Caco-2 (cell line): Measurements from ENCODE around the gene ATP9B. TPM values are rescaled to one million over a fixed set of nuclear protein-coding genes. Genes with fewer than 3 reads are reported as not detected.

ENCODE experiments used
- BruUV-seq: library from RNA; stranded (reverse); fragments of 400-500 nt; replicated peaks from 2 replicates; lab custom pipeline; 2021; lab: Mats Ljungman, UMichigan
- CTCF ChIA-PET: fragments of 300-600 bp; sonication (Branson Sonifier 250); formaldehyde crosslinking; loops from one replicate; lab custom pipeline; 2022; ENCODE audit warnings: antibody characterized with exemption; lab: Charles Lee
- POLR2A ChIA-PET: fragments of 300-600 bp; sonication (Branson Sonifier 250); formaldehyde crosslinking; loops from one replicate; lab custom pipeline; 2022; ENCODE audit warnings: antibody characterized with exemption; lab: Charles Lee
- DNase-seq, 2 experiments: peaks; one replicate each; pipeline versions ENCODE4 v3.0.0 to v3.0.0-alpha.2; 2020 to 2022
- H3K27me3 ChIP-seq: replicated peaks from 2 replicates; pipeline ENCODE4 v1.6.0; 2011; ENCODE audit warnings: low read length; ENCODE audit not compliant: control insufficient read depth, insufficient read depth
- H3K36me3 ChIP-seq: 2 replicates; pipeline ENCODE4 v1.5.1; 2011; ENCODE audit warnings: low read length; ENCODE audit not compliant: control insufficient read depth, insufficient read depth
- H3K4me1 ChIP-seq: fragments of 250-450 bp; sonication (Bioruptor Pico); 2 replicates; pipeline ENCODE4 v1.5.1; 2020; ENCODE audit warnings: mild to moderate bottlenecking
- H3K4me3 ChIP-seq: 2 replicates; pipeline ENCODE4 v1.5.1; 2011; ENCODE audit warnings: low read depth, mild to moderate bottlenecking, control low read depth, low read length
- H3K9me3 ChIP-seq: fragments of 250-450 bp; sonication (Bioruptor Pico); 2 replicates; pipeline ENCODE4 v1.5.1; 2020; ENCODE audit warnings: mild to moderate bottlenecking, moderate library complexity
- H3K27ac Mint-ChIP-seq: one replicate; pipeline ENCODE4 v1.8.0; 2022; ENCODE audit warnings: mixed read lengths; ENCODE audit not compliant: unreplicated experiment
- H3K27me3 Mint-ChIP-seq: one replicate; pipeline ENCODE4 v1.8.0; 2022; ENCODE audit warnings: mixed read lengths; ENCODE audit not compliant: insufficient read depth, unreplicated experiment
- H3K36me3 Mint-ChIP-seq: one replicate; pipeline ENCODE4 v1.8.0; 2022; ENCODE audit warnings: mild to moderate bottlenecking, mixed read lengths; ENCODE audit not compliant: insufficient read depth, unreplicated experiment
- H3K4me1 Mint-ChIP-seq: one replicate; pipeline ENCODE4 v1.8.0; 2022; ENCODE audit warnings: low read depth, mixed read lengths; ENCODE audit not compliant: unreplicated experiment
- H3K4me3 Mint-ChIP-seq: one replicate; pipeline ENCODE4 v1.8.0; 2022; ENCODE audit warnings: mild to moderate bottlenecking, moderate library complexity, mixed read lengths; ENCODE audit not compliant: unreplicated experiment
- H3K9me3 Mint-ChIP-seq: one replicate; pipeline ENCODE4 v1.8.0; 2022; ENCODE audit warnings: mixed read lengths; ENCODE audit not compliant: unreplicated experiment
- intact Hi-C: fragments of 100-400 bp; cut with micrococcal nuclease; formaldehyde crosslinking; loops from one replicate; pipeline ENCODE4 v1.10.0; 2022; ENCODE audit not compliant: unreplicated experiment
- total RNA-seq: library from RNA; stranded (reverse); gene quantifications from 2 replicates; pipeline ENCODE4 v1.2.3, GENCODE V29; 2022
- TF ChIP-seq, protein P1 (sequence below), 2 experiments: fragments of 200-600 bp in 1 of 2; IDR thresholded peaks; 1 replicate in 1 of 2; 2 replicates in 1 of 2; pipeline versions ENCODE4 v1.5.1 to v1.8.0; 2011 to 2022; ENCODE audit warnings: antibody characterized with exemption in 1 of 2, control low read depth in 1 of 2, inconsistent platforms in 1 of 2, low read depth in 1 of 2, low read length in 1 of 2, mild to moderate bottlenecking in 1 of 2, moderate library complexity in 1 of 2; ENCODE audit not compliant: insufficient read depth in 1 of 2, severe bottlenecking in 1 of 2, unreplicated experiment in 1 of 2

ATP9B gene
- total RNA-seq, 1 experiment from 2014 or later, result 15.8 TPM

DNA sequence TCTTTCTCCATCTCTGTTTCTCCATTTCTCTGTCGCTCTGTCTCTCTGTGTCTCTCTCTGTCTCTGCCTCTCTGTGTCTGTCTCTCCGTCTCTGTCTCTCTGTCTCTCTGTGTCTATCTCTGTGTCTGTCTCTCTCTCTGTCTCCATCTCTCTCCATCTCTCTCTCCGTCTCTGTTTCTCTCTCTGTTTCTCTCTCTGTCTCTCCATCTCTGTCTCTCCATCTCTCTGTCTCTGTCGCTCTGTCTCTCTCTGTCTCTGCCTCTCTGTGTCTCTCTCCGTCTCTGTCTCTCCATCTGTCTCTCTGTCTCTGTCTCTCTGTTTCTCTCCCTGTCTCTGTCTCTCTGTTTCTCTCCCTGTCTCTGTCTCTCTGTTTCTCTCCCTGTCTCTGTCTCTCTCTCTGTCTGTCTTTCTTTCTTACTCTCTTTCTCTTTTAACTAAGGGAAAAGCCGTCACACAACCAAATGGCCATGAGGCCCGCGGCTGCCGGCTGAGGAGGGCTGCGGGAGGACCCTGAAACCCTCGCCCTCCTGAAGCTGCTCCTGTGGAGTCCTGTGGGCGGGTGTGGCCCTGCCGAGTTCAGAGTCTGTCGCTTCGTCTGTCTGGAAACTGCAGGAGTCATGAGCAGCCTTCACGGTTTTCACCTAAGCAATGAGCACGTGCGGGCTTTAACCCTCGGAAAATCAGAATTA is 355.8 kb downstream of the ATP9B start:
- no TSS peak for BruUV-seq
- Mint-ChIP-seq H3K4me3 (no peak overlapping the region), H3K9me3 (no peaks in the 10 kb centered on the region), H3K36me3 (no peaks in the 10 kb centered on the region), H3K4me1 (peaks cover 6% of the 10 kb centered on the region), H3K27ac (no peak overlapping the region), H3K27me3 (no peaks in the 10 kb centered on the region)
- CTCF ChIA-PET, result no interaction called here
- Histone ChIP-seq H3K4me1 (no peaks in the 10 kb centered on the region), H3K4me3 (no peak overlapping the region), H3K9me3 (no peaks in the 10 kb centered on the region), H3K27me3 (no peaks in the 10 kb centered on the region), H3K36me3 (no peaks in the 10 kb centered on the region)
- POLR2A ChIA-PET, result no interaction called here
- TF ChIP-seq, protein P1, sequence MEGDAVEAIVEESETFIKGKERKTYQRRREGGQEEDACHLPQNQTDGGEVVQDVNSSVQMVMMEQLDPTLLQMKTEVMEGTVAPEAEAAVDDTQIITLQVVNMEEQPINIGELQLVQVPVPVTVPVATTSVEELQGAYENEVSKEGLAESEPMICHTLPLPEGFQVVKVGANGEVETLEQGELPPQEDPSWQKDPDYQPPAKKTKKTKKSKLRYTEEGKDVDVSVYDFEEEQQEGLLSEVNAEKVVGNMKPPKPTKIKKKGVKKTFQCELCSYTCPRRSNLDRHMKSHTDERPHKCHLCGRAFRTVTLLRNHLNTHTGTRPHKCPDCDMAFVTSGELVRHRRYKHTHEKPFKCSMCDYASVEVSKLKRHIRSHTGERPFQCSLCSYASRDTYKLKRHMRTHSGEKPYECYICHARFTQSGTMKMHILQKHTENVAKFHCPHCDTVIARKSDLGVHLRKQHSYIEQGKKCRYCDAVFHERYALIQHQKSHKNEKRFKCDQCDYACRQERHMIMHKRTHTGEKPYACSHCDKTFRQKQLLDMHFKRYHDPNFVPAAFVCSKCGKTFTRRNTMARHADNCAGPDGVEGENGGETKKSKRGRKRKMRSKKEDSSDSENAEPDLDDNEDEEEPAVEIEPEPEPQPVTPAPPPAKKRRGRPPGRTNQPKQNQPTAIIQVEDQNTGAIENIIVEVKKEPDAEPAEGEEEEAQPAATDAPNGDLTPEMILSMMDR (IDR thresholded peaks at IDR 0.05; ENCODE audit: insufficient read depth in 1 of 2, low read depth in 1 of 2, low read length in 1 of 2, severe bottlenecking in 1 of 2, unreplicated experiment in 1 of 2), result no peak
- DNase-seq, result no peak
- intact Hi-C loops, result no loop called here

DNA sequence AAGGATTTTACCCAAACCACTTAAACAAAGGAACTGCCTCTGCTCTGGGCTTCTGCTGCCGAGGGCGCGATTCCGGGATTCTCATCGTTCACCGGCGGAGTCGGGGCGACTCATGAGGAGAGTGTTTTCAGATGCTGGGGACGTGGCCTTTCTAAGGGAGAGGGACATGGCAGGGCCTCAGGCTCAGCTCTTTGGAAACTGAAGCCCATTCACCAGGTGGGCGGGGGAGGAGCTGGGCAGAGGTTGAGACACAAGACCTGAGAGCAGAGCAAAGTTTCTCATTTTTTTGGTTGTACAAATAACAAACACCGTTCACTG is 356.3 kb downstream of the ATP9B start:
- CTCF ChIA-PET, result no interaction called here
- Histone ChIP-seq H3K27me3 (no peaks in the 10 kb centered on the region), H3K4me3 (no peak overlapping the region), H3K4me1 (no peaks in the 10 kb centered on the region), H3K36me3 (no peaks in the 10 kb centered on the region), H3K9me3 (no peaks in the 10 kb centered on the region)
- Mint-ChIP-seq H3K9me3 (no peaks in the 10 kb centered on the region), H3K27me3 (no peaks in the 10 kb centered on the region), H3K4me3 (no peak overlapping the region), H3K4me1 (peaks cover 6% of the 10 kb centered on the region), H3K27ac (no peak overlapping the region), H3K36me3 (no peaks in the 10 kb centered on the region)
- BruUV-seq, result no TSS peak
- POLR2A ChIA-PET, result no interaction called here
- TF ChIP-seq, protein P1 (IDR thresholded peaks at IDR 0.05; ENCODE audit: insufficient read depth in 1 of 2, low read depth in 1 of 2, low read length in 1 of 2, severe bottlenecking in 1 of 2, unreplicated experiment in 1 of 2), result no peak
- intact Hi-C loops, result no loop called here
- no peak for DNase-seq

DNA sequence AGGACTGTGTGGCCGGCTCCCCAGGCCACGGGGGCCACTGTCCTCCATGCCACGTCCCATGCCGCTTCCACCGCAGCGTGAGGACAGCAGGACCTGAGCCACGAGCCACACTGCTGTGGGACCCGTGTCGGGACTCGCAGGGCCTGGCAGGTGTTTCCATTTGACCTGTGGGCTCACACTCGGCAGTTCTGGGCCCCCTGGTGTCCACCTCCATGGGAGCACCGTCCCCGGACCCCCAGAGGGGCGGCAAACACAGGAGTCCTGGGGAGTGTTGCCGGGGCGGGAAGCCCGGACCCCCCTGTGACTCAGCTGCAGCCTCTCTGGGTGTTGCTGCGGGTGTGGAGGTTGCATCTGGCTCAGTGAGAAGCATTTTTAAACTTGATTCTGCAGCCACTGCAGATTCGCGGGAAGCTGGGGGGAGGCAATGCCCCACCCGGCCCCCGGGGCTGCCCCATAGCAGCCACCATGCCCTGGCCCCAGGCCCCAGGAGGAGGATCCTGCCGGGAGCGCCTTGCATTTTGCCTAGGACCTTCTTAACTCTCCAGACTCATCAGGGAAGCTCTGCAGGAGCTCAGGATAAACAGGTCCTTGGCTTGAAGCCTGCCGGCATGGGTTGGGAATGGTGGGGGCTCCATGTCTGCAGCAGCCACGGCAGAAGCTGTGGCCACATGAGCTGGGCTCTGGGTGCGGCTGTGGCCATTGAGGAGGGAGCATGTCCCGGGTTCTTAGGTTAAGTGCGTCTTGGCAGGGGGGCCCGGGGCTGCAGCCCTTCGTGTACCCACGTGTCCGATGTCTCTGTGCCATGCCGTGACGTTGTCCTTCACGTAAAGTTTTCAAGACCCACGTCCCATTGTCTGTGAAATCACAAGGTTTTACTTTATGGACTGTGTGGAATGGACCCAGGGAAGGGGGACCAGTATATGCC is 357.4 kb downstream of the ATP9B start:
- DNase-seq, result no peak
- no peaks in the 10 kb centered on the region for H3K4me1 ChIP-seq
- H3K9me3 Mint-ChIP-seq, result no peaks in the 10 kb centered on the region
- H3K4me1 Mint-ChIP-seq, result peaks cover 6% of the 10 kb centered on the region
- no TSS peak for BruUV-seq
- H3K4me3 Mint-ChIP-seq, result no peak overlapping the region
- H3K27me3 ChIP-seq, result no peaks in the 10 kb centered on the region
- no peak overlapping the region for H3K27ac Mint-ChIP-seq
- no peaks in the 10 kb centered on the region for H3K9me3 ChIP-seq
- ChIA-PET POLR2A (no interaction called here), CTCF (no interaction called here)
- H3K36me3 Mint-ChIP-seq, result no peaks in the 10 kb centered on the region
- H3K27me3 Mint-ChIP-seq, result no peaks in the 10 kb centered on the region
- intact Hi-C loops, result no loop called here
- TF ChIP-seq, protein P1 (IDR thresholded peaks at IDR 0.05; ENCODE audit: insufficient read depth in 1 of 2, low read depth in 1 of 2, low read length in 1 of 2, severe bottlenecking in 1 of 2, unreplicated experiment in 1 of 2), result no peak
- H3K4me3 ChIP-seq, result no peak overlapping the region
- no peaks in the 10 kb centered on the region for H3K36me3 ChIP-seq
